Ovary (tissue), 3 donors: Measurements from ENCODE around the gene SCAPER.

Source experiments
- CTCF ChIP-seq, 3 donors: fragments of 450-650 bp in 2 of 3; fragments of 200-600 bp in 1 of 3; IDR thresholded peaks; one replicate each; pipeline versions ENCODE4 v1.5.1 to v1.8.0; 2016 to 2022; ENCODE audit warnings: antibody characterized with exemption in 3 of 3, mild to moderate bottlenecking in 1 of 3
- POLR2A ChIP-seq: fragments of 450-650 bp; IDR thresholded peaks from one replicate; pipeline ENCODE4 v1.6.1; 2017; ENCODE audit warnings: antibody characterized with exemption, mild to moderate bottlenecking, moderate library complexity
- donor health status: DM: no; HTN: no; CAD: no.

- no peak for TF ChIP-seq CTCF (IDR thresholded peaks at IDR 0.05)
- TF ChIP-seq POLR2A: no peak
Observed at GRCh38 chr15:76664411-76664810, 240.7 kb downstream of the SCAPER start.
